GM10266 (cell line): Measurements from ENCODE around the gene SLC6A3.

ENCODE experiments used
- DNase-seq: peaks from one replicate; pipeline ENCODE4 v3.0.0; 2012; ENCODE audit errors: extremely low spot score
- TF ChIP-seq, protein P1 (sequence below): IDR thresholded peaks from 2 replicates; pipeline ENCODE4 v1.5.1; 2012; ENCODE audit warnings: mild to moderate bottlenecking, low read depth; ENCODE audit not compliant: control insufficient read depth, insufficient read depth; ENCODE audit errors: missing control alignments

SLC6A3 gene

DNA sequence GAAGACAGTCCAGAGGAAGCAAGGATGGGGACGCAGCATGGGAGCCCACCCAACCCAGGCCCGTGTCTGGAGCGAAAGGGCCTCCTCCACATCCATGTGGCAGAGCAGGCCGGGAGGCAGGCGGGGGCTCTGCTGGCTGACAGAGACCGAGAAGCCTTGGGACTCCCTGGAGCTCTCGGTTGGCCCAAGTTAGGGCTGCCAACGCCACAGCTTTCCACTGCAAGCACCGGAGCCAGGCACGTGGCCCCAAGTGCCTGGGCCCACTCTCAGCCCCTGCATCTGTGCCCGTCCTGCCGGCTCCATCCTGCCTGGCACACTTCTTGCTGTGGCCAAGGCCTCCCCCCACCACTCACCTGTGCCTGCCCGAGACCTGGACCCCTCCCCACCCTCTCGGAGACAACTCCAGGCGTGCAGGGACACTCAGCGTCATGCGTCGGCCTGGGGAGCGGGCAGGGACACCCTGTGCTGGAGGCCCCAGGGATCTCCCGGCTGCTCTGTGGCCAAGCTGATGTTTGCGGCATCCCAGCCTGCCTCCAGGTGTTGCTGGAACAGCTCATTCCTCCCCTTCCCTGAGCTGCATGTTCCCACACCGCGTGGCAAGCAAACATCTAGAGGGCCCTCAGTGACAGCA lies 31.5 kb downstream of the SLC6A3 start:
- TF ChIP-seq, protein P1, sequence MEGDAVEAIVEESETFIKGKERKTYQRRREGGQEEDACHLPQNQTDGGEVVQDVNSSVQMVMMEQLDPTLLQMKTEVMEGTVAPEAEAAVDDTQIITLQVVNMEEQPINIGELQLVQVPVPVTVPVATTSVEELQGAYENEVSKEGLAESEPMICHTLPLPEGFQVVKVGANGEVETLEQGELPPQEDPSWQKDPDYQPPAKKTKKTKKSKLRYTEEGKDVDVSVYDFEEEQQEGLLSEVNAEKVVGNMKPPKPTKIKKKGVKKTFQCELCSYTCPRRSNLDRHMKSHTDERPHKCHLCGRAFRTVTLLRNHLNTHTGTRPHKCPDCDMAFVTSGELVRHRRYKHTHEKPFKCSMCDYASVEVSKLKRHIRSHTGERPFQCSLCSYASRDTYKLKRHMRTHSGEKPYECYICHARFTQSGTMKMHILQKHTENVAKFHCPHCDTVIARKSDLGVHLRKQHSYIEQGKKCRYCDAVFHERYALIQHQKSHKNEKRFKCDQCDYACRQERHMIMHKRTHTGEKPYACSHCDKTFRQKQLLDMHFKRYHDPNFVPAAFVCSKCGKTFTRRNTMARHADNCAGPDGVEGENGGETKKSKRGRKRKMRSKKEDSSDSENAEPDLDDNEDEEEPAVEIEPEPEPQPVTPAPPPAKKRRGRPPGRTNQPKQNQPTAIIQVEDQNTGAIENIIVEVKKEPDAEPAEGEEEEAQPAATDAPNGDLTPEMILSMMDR: no peak
- no peak for DNase-seq

- no peak for DNase-seq
- TF ChIP-seq, protein P1: no peak
These were observed 32.0 kb downstream of the SLC6A3 start for GRCh38 chr5:1413211-1413610.

GRCh38 chr5:1412621-1413020 lies 32.6 kb downstream of the SLC6A3 start:
- no peak for DNase-seq
- TF ChIP-seq, protein P1: no peak

DNA sequence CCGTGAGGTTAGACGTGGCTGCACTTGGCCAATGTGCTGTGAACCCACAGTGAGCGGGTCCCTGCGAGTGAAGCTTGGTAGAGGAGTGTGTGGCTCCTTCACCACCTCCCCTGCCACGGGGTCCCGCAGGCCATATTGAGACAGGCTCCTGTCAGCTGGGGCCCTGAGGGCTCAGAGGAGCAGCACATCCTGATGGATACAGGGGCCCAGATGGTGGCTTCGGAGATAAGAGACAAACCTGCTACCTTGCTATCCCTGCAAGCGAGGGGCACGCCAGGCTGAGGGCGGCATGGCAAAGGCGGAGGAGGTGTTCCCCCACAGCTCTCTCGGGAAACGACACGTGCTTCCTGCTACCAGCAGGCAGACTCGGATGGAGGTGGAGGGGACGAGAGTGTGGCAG lies 33.1 kb downstream of the SLC6A3 start:
- TF ChIP-seq, protein P1: no peak

GRCh38 chr5:1411099-1411498 lies 34.1 kb downstream of the SLC6A3 start:
- TF ChIP-seq, protein P1: no peak
- DNase-seq: no peak

More for the DNA sequence above, 33.1 kb downstream of the SLC6A3 start:
- DNase-seq: no peak

GRCh38 chr5:1410156-1411014 lies 34.9 kb downstream of the SLC6A3 start:
- DNase-seq: no peak
- TF ChIP-seq, protein P1: no peak
